GM12878 (cell line): ENCODE results near the gene CTNS. TPM values are rescaled to one million over a fixed set of nuclear protein-coding genes. Genes with fewer than 3 reads are reported as not detected.

Experiments
- ATAC-seq: fragments of 200-7000 bp; cut with Tn5 transposase; 3 replicates; pipeline ENCODE4 v1.9.1; 2020; ENCODE audit warnings: mild to moderate bottlenecking, moderate library complexity
- BruUV-seq: library from RNA; stranded (reverse); fragments of 400-500 nt; replicated peaks from 2 replicates; lab custom pipeline; 2021; lab: Mats Ljungman, UMichigan
- CTCF ChIA-PET: fragments of 300-600 bp; sonication (Branson Sonifier 250); formaldehyde crosslinking; extraction: SDS; loops from one replicate; lab custom pipeline; 2021; ENCODE audit warnings: inconsistent platforms; lab: Yijun Ruan, JAX
- POLR2A ChIA-PET: fragments of 350-600 bp; formaldehyde crosslinking; extraction: SDS; loops from one replicate; lab custom pipeline; 2021; ENCODE audit warnings: inconsistent platforms; lab: Charles Lee
- RAD21 ChIA-PET: fragments of 300-600 bp; sonication (Branson Sonifier 250); formaldehyde crosslinking; loops from one replicate; lab custom pipeline; 2023; ENCODE audit warnings: antibody characterized with exemption; ENCODE audit not compliant: unreplicated experiment; lab: Charles Lee
- SMC1A ChIA-PET: fragments of 300-600 bp; sonication (Branson Sonifier 250); formaldehyde crosslinking; loops from one replicate; lab custom pipeline; 2023; ENCODE audit not compliant: unreplicated experiment, uncharacterized antibody; lab: Charles Lee
- DNase-seq: peaks from one replicate; pipeline ENCODE4 v3.0.0-alpha.2; 2011; ENCODE audit warnings: low read depth, low spot score
- FAIRE-seq: peaks from 3 replicates; lab custom pipeline; 2011; peaks lifted over from hg19 to GRCh38; lab: Jason Lieb, UNC
- H2AFZ ChIP-seq: 2 replicates; pipeline ENCODE4 v1.6.0; 2011; ENCODE audit warnings: low read depth, low read length, control low read depth; ENCODE audit not compliant: control insufficient read depth
- H3K27ac ChIP-seq: 2 replicates; pipeline ENCODE4 v1.5.1; 2011; ENCODE audit warnings: control low read depth; ENCODE audit not compliant: control insufficient read depth, insufficient read depth
- H3K27me3 ChIP-seq, 2 experiments: replicated peaks in 1 of 2; 2 replicates each; pipeline versions ENCODE4 v1.6.0 to v1.6.1; 2011; ENCODE audit warnings: low read length in 1 of 2; ENCODE audit not compliant: control insufficient read depth in 2 of 2, insufficient read depth in 2 of 2
- H3K36me3 ChIP-seq, 2 experiments: 2 replicates each; pipeline ENCODE4 v1.5.1; 2011; ENCODE audit warnings: low read length in 1 of 2; ENCODE audit not compliant: control insufficient read depth in 2 of 2, insufficient read depth in 2 of 2
- H3K4me1 ChIP-seq: 2 replicates; pipeline ENCODE4 v1.6.1; 2011; ENCODE audit warnings: mild to moderate bottlenecking, low read length, moderate library complexity, mixed read lengths; ENCODE audit not compliant: control insufficient read depth, insufficient read depth
- H3K4me2 ChIP-seq: 2 replicates; pipeline ENCODE4 v1.6.0; 2011; ENCODE audit warnings: control low read depth; ENCODE audit not compliant: control insufficient read depth, insufficient read depth
- H3K4me3 ChIP-seq: fragments of 200-600 bp; sonication (generic); 2 replicates; pipeline ENCODE4 v1.5.1; 2016
- H3K79me2 ChIP-seq: 2 replicates; pipeline ENCODE4 v1.6.0; 2011; ENCODE audit warnings: low read length; ENCODE audit not compliant: control insufficient read depth, insufficient read depth
- H3K9ac ChIP-seq: 2 replicates; pipeline ENCODE4 v1.8.0; 2011; ENCODE audit warnings: low read length, control low read depth, mixed read lengths; ENCODE audit not compliant: control insufficient read depth, insufficient read depth
- H3K9me3 ChIP-seq: replicated peaks from 3 replicates; pipeline ENCODE4 v1.5.1; 2011; ENCODE audit warnings: mild to moderate bottlenecking, low read length; ENCODE audit not compliant: control insufficient read depth, insufficient read depth
- H4K20me1 ChIP-seq: 2 replicates; pipeline ENCODE4 v1.6.0; 2011; ENCODE audit not compliant: control insufficient read depth, insufficient read depth
- CREB1 ChIP-seq: IDR thresholded peaks from 2 replicates; pipeline ENCODE4 v1.6.1; 2012; ENCODE audit warnings: low read depth, mild to moderate bottlenecking, inconsistent platforms
- CUX1 ChIP-seq: IDR thresholded peaks from 2 replicates; pipeline ENCODE4 v1.6.1; 2012; ENCODE audit warnings: improper control_type of control experiment, low read depth, low read length; ENCODE audit not compliant: insufficient replicate concordance
- DPF2 ChIP-seq: fragments of 450-650 bp; IDR thresholded peaks from 2 replicates; pipeline ENCODE4 v1.6.1; 2017; ENCODE audit warnings: mild to moderate bottlenecking
- PKNOX1 ChIP-seq: fragments of 450-650 bp; IDR thresholded peaks from 2 replicates; pipeline ENCODE4 v1.6.1; 2016; ENCODE audit warnings: mild to moderate bottlenecking
- ZNF687 ChIP-seq: fragments of 450-650 bp; IDR thresholded peaks from 2 replicates; pipeline ENCODE4 v1.6.1; 2017; ENCODE audit warnings: mild to moderate bottlenecking, moderate library complexity
- WGBS: methylation state at CpG from one replicate; pipeline ENCODE4 v1.1.6; 2016; ENCODE audit warnings: low lambda C conversion rate; ENCODE audit not compliant: insufficient replicate concordance, insufficient coverage; ENCODE audit errors: missing lambda C conversion rate; 5-methylcytosine and 5-hydroxymethylcytosine counted together
- in situ Hi-C: fragments of 300-500 bp; cut with MboI; formaldehyde crosslinking; loops from 9 replicates; pipeline ENCODE4 v1.14.3; 2018; ENCODE audit warnings: mixed read lengths
- intact Hi-C: fragments of 100-400 bp; cut with micrococcal nuclease; formaldehyde crosslinking; loops from one replicate; pipeline ENCODE4 v1.14.2; 2022; ENCODE audit not compliant: unreplicated experiment
- polyA plus RNA-seq, 11 experiments: library from polyadenylated mRNA; depleted of rRNA in 4 of 11; unstranded in 6 of 11; stranded (reverse) in 5 of 11; fragments of >200 nt; fragmentation: Nextera tagmentation in 4 of 11; fragmentation: Illumina TruSeq in 1 of 11; extraction: Ambion mirVana in 4 of 11; extraction: Trizol in 1 of 11; gene quantifications; 1 replicate in 1 of 11; 2 replicates in 10 of 11; pipeline versions ENCODE4 v1.2.1 to v1.2.3, GENCODE V29; 2011 to 2016; ENCODE audit warnings: inconsistent platforms in 2 of 11, missing spikeins in 2 of 11, low read depth in 1 of 11
- total RNA-seq, 4 experiments: library from RNA; depleted of rRNA in 3 of 4; stranded (reverse); fragments of >200 nt in 3 of 4; fragmentation: Illumina TruSeq in 1 of 4; extraction: Trizol in 1 of 4; gene quantifications; 2 replicates each; pipeline versions ENCODE4 v1.2.1 to v1.2.3, GENCODE V29; 2013 to 2021
- TF ChIP-seq, protein P1 (sequence below): fragments of 450-650 bp; IDR thresholded peaks from 2 replicates; pipeline ENCODE4 v1.6.1; 2017; ENCODE audit warnings: mild to moderate bottlenecking, low read depth, inconsistent platforms; ENCODE audit not compliant: poor library complexity, severe bottlenecking

The CTNS gene
- total and polyA plus RNA-seq, 10 of the 15 experiments (the other 5 are each of a cell fraction or from before 2014, with no cell fraction given), result 0.92 to 10.7 (median 6.4) TPM

DNA sequence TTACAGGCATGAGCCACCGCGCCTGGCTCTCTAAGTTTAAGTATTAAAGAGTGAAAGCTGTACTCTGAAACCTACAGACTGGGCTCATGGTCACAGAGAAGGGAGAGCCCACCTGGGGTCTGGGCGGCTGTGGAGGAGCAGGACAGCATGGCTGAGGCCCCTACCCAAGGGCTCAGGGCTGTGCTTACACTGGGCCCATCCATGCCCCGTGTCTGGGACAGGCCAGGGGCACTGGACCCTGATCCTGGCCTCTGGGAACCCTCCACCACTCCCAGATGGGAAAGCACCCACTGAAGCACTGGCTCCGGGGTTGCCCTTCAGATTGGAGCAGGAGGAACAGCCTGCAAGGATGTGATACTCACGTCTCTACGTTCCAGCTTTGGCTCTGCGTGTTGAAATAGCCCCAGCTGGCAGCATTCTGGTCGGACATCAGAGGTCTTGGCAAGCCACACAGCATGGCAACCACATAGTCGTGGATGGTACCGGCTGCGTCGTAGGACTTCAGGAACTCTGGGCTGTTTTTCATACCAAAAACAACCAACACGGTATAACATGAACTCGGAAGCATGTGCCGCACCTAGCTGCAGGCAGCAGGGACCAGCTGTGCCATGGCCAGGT, 13.5 kb upstream of the CTNS start:
- no peak overlapping the region for H3K9ac ChIP-seq
- H3K27ac ChIP-seq, result no peak overlapping the region
- no peaks in the 10 kb centered on the region for H3K79me2 ChIP-seq
- 98% methylated on average over 16 of the region's 16 CpGs for WGBS
- peaks cover 18 to 19% of the 10 kb centered on the region in 2 experiments; a peak in 3 of 4 replicates for H3K36me3 ChIP-seq
- H2AFZ ChIP-seq, result no peak overlapping the region
- intact Hi-C loops, result no loop called here
- H3K27me3 ChIP-seq, result no peaks in the 10 kb centered on the region
- ChIA-PET POLR2A (no interaction called here), CTCF (interaction anchor here (0.8 to 2.4 kb wide), 2 partner anchors 21 to 114 kb away, joined by 3 to 9 read pairs; no protein-coding TSS in a partner anchor), SMC1A (no interaction called here), RAD21 (no interaction called here)
- FAIRE-seq, result no peak
- no peaks in the 10 kb centered on the region for H3K9me3 ChIP-seq
- in situ Hi-C loops, result no loop called here
- ATAC-seq, result no peak
- H3K4me1 ChIP-seq, result no peaks in the 10 kb centered on the region
- H4K20me1 ChIP-seq, result no peaks in the 10 kb centered on the region
- no TSS peak for BruUV-seq
- no peak overlapping the region for H3K4me3 ChIP-seq
- no peak for DNase-seq
- no peak overlapping the region for H3K4me2 ChIP-seq
- no peak for TF ChIP-seq PKNOX1
- TF ChIP-seq DPF2, result no peak
- no peak for TF ChIP-seq CREB1
- TF ChIP-seq, protein P1, sequence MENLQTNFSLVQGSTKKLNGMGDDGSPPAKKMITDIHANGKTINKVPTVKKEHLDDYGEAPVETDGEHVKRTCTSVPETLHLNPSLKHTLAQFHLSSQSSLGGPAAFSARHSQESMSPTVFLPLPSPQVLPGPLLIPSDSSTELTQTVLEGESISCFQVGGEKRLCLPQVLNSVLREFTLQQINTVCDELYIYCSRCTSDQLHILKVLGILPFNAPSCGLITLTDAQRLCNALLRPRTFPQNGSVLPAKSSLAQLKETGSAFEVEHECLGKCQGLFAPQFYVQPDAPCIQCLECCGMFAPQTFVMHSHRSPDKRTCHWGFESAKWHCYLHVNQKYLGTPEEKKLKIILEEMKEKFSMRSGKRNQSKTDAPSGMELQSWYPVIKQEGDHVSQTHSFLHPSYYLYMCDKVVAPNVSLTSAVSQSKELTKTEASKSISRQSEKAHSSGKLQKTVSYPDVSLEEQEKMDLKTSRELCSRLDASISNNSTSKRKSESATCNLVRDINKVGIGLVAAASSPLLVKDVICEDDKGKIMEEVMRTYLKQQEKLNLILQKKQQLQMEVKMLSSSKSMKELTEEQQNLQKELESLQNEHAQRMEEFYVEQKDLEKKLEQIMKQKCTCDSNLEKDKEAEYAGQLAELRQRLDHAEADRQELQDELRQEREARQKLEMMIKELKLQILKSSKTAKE, result no peak
- no peak for TF ChIP-seq CUX1
- no peak for TF ChIP-seq ZNF687
